ENCODE measurements around the gene PCGF2. TPM values are rescaled to one million over a fixed set of nuclear protein-coding genes. Genes with fewer than 3 reads are reported as not detected.

Gene PCGF2
- total RNA-seq, 1 donor from 2014 or later, result 8.2 TPM

DNA sequence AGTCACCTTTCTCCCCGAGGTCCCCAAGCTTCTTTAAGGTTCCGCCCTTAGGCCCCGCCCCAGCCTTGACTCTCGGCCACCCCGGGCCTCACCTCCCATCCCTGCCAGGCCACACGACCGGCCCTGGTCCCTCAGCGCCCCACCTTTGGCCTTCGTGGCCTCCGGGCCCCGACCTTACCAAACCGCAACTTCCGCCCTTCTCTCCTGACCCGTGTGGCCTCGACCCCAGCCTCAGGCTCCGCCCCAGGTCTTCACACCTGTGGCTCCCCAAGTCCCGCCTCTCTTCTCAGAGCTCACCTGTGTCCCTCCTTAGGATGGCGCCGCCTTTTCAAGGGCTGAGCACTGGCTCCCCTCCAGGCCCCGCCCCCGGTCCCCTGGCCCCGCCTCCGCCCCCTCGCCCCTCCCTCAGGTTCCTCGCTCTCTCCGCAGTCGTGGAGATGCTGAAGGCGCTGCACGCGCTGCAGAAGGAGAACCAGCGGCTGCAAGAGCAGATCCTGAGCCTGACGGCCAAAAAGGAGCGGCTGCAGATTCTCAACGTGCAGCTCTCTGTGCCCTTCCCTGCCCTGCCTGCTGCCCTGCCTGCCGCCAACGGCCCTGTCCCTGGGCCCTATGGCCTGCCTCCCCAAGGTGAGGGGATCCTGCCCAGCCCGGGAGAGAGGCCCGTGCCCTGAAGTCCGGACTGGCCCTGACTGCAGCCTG is 28.0 kb downstream of the PCGF2 start:
- DNase-seq (ENCODE audit: low spot score in 2 of 2), result no peak
- FAIRE-seq, result no peak

- FAIRE-seq (no peak), DNase-seq (ENCODE audit: low spot score in 2 of 2) (no peak)
Observed at GRCh38 chr17:38719289-38719942, 28.7 kb downstream of the PCGF2 start.

DNA sequence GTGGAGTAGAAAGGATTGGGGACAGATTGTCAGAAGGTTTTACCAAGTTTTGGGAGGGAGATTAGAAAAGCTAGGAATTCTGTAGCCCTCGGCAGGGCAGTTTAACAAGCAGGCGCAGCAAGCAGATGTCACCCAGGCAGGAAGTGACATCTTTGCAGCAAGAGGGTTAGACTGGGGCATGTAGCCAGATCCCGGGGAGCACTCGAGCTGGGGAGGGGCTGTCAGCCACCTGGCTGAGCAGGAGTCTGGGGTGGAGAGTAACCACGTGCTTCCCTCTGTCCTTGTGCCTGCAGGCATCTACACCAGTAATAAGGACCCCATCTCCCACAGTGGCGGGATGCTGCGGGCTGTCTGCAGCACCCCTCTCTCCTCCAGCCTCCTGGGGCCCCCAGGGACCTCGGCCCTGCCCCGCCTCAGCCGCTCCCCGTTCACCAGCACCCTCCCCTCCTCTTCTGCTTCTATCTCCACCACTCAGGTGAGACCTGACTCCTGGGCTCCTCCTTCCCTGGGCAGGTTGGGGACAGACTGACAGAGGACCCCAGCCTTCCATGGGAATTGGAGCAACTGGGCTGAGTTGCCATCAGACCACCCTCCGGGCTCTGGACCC is 30.9 kb downstream of the PCGF2 start:
- FAIRE-seq (no peak), DNase-seq (ENCODE audit: low spot score in 2 of 2) (no peak)

DNA sequence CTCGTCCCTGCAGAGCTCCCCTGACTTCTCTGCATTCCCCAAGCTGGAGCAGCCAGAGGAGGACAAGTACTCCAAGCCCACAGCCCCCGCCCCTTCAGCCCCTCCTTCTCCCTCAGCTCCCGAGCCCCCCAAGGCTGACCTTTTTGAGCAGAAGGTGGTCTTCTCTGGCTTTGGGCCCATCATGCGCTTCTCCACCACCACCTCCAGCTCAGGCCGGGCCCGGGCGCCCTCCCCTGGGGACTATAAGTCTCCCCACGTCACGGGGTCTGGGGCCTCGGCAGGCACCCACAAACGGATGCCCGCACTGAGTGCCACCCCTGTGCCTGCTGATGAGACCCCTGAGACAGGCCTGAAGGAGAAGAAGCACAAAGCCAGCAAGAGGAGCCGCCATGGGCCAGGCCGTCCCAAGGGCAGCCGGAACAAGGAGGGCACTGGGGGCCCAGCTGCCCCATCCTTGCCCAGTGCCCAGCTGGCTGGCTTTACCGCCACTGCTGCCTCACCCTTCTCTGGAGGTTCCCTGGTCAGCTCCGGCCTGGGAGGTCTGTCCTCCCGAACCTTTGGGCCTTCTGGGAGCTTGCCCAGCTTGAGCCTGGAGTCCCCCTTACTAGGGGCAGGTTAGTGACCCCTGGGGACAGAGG is 31.6 kb downstream of the PCGF2 start:
- DNase-seq (ENCODE audit: low spot score in 2 of 2), result no peak
- no peak for FAIRE-seq

DNA sequence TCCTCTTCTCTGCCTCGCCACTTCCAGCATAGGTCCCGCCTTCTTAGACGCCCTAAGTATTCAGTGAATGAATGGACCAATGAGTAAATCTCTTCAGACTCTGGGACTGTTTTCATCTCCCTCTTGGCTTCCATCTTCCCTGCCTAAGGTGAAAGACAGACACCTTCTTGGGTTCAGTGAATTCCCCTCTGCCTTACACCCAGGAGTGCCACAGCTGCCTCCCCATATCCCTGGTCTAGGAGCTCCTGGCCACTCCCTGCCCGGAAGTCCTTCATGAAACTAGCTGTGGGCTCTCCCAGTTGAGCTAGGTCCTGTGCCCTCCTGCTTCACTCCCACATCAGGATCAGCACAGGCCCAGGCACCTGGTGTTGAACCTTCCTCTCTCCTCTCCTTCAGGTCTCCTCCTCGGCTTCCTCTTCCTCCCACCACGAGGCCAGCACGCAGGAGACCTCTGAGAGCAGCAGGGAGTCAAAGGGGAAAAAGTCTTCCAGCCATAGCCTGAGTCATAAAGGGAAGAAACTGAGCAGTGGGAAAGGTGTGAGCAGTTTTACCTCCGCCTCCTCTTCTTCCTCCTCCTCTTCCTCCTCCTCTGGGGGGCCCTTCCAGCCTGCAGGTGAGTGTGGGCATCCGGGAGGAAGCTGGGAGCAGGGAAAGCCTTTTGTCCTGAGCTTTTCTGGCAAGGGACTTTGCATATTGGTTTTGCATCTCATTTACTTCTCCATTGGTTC is 32.8 kb downstream of the PCGF2 start:
- DNase-seq (ENCODE audit: low spot score in 2 of 2), result no peak

GRCh38 chr17:38713456-38714075 is 34.6 kb downstream of the PCGF2 start:
- DNase-seq (ENCODE audit: low spot score in 2 of 2) (no peak), FAIRE-seq (no peak)

More for the DNA sequence above, 32.8 kb downstream of the PCGF2 start:
- FAIRE-seq, result no peak

DNA sequence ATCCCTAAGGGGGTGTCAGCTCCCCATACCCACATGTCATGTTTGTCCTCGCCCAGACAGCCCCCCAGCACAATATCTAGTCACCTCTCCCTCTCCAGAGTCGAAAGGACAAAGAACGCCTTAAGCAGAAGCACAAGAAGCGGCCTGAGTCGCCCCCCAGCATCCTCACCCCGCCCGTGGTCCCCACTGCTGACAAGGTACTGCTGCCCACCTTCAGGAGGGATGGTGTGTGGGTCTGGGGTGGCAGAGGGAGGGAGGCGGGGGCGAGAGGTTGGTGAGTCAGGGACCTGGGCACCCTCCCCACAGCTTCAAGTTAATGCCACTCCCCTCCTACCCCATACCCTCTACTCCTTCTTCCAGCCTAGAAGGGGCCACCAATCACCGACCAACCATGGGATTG is 35.5 kb downstream of the PCGF2 start:
- FAIRE-seq, result no peak

DNA sequence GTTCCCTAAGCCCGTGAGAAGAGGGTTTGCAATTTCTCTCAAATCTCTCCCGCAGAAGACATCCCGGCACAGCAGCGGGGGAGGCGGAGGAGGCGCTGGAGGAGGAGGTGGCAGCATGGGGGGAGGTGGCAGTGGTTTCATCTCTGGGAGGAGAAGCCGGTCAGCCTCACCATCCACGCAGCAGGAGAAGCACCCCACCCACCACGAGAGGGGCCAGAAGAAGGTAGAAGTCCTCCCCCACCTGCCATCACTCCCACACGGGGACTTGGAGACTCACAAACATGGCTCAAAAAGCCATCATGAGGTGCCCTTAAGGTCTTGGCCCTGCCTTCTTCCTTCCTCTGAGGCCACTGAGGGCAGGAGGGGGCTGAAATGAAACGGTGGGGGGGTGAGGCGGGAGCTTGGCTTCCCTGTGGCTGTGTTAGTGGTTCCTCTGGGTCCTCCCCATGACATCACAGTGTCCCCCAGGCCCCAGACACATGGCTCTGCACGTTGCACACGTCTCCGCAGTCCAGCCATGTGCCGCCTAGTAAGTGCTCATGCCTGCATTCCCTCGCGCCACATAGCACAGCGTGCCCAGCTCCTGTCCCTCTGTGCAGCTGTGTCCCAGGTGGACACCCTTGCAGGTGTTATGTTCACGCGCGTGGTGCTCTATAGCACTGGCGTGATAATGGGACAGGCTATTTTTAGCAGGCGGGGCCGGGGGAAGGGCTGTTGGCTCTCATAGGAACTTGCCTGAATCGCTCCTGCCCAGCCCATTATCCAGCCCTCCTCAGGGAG is 36.2 kb downstream of the PCGF2 start:
- DNase-seq (ENCODE audit: low spot score in 2 of 2), result no peak
- no peak for FAIRE-seq

More for the DNA sequence above, 35.5 kb downstream of the PCGF2 start:
- DNase-seq (ENCODE audit: low spot score in 2 of 2), result no peak

DNA sequence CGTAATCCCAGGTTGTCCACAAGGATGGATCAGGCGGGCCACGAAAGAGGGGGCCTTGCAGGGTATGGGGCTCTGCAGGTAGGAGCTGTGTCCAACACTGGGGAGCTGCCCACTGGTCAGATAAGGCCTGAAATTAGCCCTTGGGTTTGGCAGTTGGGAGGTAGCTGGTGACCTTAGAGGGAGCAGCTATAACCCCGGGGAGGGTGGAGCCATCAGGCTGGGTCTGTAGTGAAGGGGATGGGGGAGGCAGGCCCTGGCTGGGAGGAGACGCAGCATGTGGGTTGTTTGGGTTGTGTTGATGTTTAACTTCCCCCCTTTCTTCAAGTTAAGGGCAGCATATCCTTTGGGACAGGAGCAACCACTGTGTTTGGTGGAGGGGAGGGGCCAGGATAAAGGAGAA is 37.2 kb downstream of the PCGF2 start:
- FAIRE-seq (no peak), DNase-seq (ENCODE audit: low spot score in 2 of 2) (no peak)

DNA sequence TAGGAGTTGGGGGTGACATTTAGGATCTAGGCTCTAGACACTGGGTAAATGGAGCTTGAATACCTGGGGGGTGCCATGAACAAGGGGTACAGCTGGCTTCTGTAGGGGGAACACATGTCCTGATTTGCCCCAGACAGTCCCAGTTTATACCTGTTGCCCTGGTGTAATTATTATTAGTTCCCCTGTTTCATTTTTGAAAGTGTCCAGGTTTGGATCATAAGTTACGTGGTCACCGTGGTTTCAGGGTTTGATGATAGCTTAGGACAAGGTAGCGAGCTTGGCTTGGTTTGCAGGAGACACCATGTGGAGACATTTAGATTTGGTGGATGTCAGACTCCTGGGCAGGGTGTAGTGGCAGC is 37.6 kb downstream of the PCGF2 start:
- DNase-seq (ENCODE audit: low spot score in 2 of 2) (no peak), FAIRE-seq (no peak)

DNA sequence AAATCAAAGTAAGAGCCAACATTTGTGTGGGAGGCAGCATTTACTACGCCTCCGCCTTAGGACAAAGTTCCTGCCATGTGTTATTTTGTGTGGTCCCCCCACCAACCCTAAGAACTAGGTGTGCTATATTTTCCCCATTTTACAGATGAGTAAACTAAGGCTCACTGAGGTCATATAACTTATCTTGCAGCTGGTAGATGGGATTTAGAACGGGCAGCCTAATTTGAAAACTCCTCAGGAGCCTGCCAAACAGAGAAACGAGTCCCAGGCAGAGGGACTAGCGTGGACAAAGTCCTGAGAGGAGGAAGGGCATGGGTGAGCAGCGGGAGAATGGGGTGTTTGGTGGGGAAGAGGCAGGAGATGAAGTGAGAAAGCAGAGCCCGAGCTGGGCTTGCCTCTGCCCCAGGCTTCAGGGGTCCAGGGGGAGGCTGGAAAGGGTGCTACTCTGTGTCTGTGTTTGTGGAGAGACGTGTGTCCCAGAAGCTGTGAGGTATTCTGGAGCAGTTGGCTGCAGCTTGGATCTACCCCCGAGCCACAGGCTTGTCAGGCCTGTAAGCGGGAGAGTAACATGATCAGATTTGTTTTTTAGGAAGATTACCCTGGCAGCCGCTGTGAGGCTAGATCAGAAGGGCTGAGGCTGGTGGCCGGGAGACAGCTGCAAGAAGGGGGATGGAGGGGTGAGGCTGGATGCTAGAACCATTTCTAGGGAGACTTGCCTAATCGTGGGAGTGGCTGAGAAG is 38.1 kb downstream of the PCGF2 start:
- FAIRE-seq (no peak), DNase-seq (ENCODE audit: low spot score in 2 of 2) (no peak)

- FAIRE-seq (no peak), DNase-seq (ENCODE audit: low spot score in 2 of 2) (no peak)
Observed at GRCh38 chr17:38709104-38709820, 38.9 kb downstream of the PCGF2 start.

DNA sequence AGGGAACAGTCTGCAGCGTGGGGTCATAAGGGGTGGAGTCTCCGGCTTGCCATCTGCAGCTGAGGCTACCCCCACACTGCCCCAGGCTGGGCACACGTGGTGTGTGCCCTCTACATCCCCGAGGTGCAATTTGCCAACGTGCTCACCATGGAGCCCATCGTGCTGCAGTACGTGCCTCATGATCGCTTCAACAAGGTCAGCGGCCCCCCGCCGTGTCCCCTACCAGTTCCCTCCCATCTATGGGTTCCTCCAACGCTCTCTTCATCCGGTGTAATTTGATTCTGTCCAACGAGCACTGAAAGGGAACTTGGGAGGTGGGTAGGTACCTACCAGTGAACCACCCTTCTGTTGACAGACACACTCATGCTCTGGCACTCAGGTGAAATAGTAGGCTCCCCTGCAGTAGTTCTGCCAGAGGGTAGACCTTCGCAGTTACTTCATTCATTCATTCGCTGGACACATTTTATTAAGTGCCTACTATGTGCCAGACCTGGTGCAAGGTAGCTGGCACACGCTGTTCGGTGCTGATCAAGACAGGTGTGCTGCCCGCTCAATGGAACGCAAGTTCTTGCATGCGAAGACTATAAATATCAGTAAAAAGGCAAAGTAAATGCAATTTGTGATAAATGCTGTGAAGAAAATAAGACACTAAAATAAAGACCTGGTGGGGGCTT is 40.3 kb downstream of the PCGF2 start:
- FAIRE-seq, result no peak
- peak in 1 of 2 donors; percentile 14 for DNase-seq (ENCODE audit: low spot score in 2 of 2)

DNA sequence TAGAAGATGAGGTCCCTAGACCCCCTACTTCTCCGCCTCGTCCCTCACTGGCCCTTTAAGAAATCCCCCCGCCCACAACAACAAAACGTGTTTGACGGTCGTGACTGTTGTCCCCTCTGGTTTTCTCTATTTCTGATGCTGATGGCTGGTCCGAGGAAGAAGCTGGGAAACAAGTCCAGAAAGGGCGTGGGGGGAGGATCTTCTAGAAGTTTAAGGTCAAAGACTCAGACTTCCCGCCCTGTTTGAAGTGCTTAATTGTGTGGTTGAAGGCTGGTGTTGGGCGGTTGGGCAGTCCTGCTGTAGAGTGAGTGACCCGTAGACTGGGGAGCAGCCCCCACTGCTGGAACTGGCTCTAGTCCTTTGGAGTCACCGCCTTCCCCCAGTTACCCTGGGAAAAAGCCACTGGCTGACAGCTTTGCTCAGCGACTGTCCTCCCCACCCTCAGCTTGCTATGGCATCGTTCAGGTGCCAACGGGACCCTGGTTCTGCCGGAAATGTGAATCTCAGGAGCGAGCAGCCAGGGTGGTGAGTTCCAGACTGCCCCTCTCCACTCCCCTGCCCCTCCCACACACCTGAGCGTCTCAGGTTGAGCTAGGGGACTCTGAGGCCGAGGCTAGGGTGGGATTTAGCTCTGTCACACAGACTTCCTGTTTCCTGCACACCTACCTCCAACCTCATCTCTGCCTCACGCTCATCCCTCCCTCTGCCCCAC is 41.5 kb downstream of the PCGF2 start:
- peak in 1 of 2 donors; percentile 34 for DNase-seq (ENCODE audit: low spot score in 2 of 2)
- no peak for FAIRE-seq

DNA sequence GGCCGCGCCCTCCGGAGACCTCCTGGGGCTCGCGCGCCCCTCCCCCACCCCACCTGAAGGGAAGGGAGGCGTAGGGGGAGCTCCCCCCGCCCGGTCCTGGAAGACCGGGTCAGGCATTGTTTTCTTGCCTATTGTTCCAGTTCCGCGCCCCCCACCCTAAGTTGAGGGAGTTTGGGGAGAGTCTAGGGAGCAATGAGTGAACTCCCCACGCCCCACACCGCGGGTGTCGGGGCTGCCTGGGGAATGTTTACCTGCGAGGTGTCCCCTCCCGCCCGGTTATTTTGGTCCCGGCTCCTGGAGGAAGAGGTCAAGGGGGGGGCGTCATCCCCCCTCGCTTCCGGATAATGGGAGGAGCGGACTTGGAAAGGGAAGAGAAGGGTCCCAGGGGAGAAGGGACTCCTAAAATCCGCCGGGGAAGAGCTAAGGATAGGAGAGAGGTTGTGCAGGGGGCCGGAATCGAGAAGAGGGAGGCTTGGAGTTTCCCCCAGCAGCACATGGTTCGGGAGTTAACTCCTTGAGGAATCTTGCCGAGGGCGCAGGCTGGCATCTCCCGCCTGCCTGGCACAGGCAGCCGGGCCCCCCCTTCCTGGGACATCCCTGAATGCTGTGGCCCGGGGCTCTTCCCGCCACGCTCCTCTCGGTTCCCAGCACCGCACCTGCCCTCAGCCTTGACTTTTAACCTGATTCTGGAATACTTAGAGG is 42.2 kb downstream of the PCGF2 start:
- FAIRE-seq, result no peak

GRCh38 chr17:38705523-38705802 is 42.7 kb downstream of the PCGF2 start:
- FAIRE-seq (no peak), DNase-seq (ENCODE audit: low spot score in 2 of 2) (no peak)

More for the DNA sequence above, 42.2 kb downstream of the PCGF2 start:
- peak; percentile 57 to 70 for DNase-seq (ENCODE audit: low spot score in 2 of 2)
